ENCODE measurements around the gene CBX8. TPM values are rescaled to one million over a fixed set of nuclear protein-coding genes. Genes with fewer than 3 reads are reported as not detected.

Gene CBX8
- total RNA-seq, 1 donor from 2014 or later, result 5.8 TPM

- no peaks in the 10 kb centered on the region for H3K9me3 ChIP-seq
- DNase-seq (peak; percentile 18), ATAC-seq (no peak)
- no peak for TF ChIP-seq CTCF (IDR thresholded peaks at IDR 0.05)
- intact Hi-C loops (cut with DNase I), result no loop called here
- no peak overlapping the region for H3K27ac ChIP-seq
- no peaks in the 10 kb centered on the region for H3K36me3 ChIP-seq
- H3K4me1 ChIP-seq, result no peaks in the 10 kb centered on the region
- H3K4me3 ChIP-seq, result no peak overlapping the region
- H3K27me3 ChIP-seq (ENCODE audit: low read depth), result peaks cover 38% of the 10 kb centered on the region
Observed at GRCh38 chr17:79754370-79754769, 42.5 kb downstream of the CBX8 start.

GRCh38 chr17:79752175-79752574 lies 44.7 kb downstream of the CBX8 start:
- Histone ChIP-seq H3K4me1 (peaks cover 7% of the 10 kb centered on the region), H3K4me3 (no peak overlapping the region), H3K27ac (no peak overlapping the region), H3K9me3 (no peaks in the 10 kb centered on the region), H3K36me3 (no peaks in the 10 kb centered on the region), H3K27me3 (ENCODE audit: low read depth) (peaks cover 60% of the 10 kb centered on the region)
- no peak for ATAC-seq
- DNase-seq, result peak; percentile 22
- intact Hi-C loops (cut with DNase I), result no loop called here
- TF ChIP-seq CTCF (IDR thresholded peaks at IDR 0.05), result no peak

- no peak for TF ChIP-seq CTCF (IDR thresholded peaks at IDR 0.05)
- ATAC-seq (no peak), DNase-seq (peak; percentile 8)
- no peaks in the 10 kb centered on the region for H3K36me3 ChIP-seq
- peaks cover 16% of the 10 kb centered on the region for H3K4me1 ChIP-seq
- no peaks in the 10 kb centered on the region for H3K9me3 ChIP-seq
- H3K27me3 ChIP-seq (ENCODE audit: low read depth), result peaks cover 70% of the 10 kb centered on the region
- intact Hi-C loops (cut with DNase I), result no loop called here
- H3K4me3 ChIP-seq, result no peak overlapping the region
- H3K27ac ChIP-seq, result no peak overlapping the region
Observed at GRCh38 chr17:79750650-79751545, 46.0 kb downstream of the CBX8 start.

- Histone ChIP-seq H3K27me3 (ENCODE audit: low read depth) (peaks cover 78% of the 10 kb centered on the region), H3K4me1 (peaks cover 18% of the 10 kb centered on the region), H3K36me3 (no peaks in the 10 kb centered on the region), H3K4me3 (no peak overlapping the region), H3K9me3 (no peaks in the 10 kb centered on the region), H3K27ac (no peak overlapping the region)
- ATAC-seq (no peak), DNase-seq (no peak)
- no peak for TF ChIP-seq CTCF (IDR thresholded peaks at IDR 0.05)
- intact Hi-C loops (cut with DNase I), result no loop called here
Observed at GRCh38 chr17:79749958-79750357, 46.9 kb downstream of the CBX8 start.

GRCh38 chr17:79749156-79749815 lies 47.6 kb downstream of the CBX8 start:
- Histone ChIP-seq H3K9me3 (no peaks in the 10 kb centered on the region), H3K36me3 (no peaks in the 10 kb centered on the region), H3K27me3 (ENCODE audit: low read depth) (peaks cover 81% of the 10 kb centered on the region), H3K4me1 (peaks cover 18% of the 10 kb centered on the region), H3K27ac (no peak overlapping the region), H3K4me3 (no peak overlapping the region)
- TF ChIP-seq CTCF (IDR thresholded peaks at IDR 0.05), result no peak
- intact Hi-C loops (cut with DNase I), result no loop called here
- ATAC-seq, result no peak
- DNase-seq, result no peak
